ENCODE results near the gene LRCH4. TPM values are rescaled to one million over a fixed set of nuclear protein-coding genes. Genes with fewer than 3 reads are reported as not detected.
A peak's percentile ranks its signal among the peaks of the same experiment; 100 is the strongest.

Gene LRCH4
- total and polyA plus RNA-seq, 2 of the 8 experiments (the other 6 are each of a cell fraction or from before 2014, with no cell fraction given): 15.5 to 36.6 TPM

- Histone ChIP-seq H2BK12ac (ENCODE audit: low read depth, low read length) (no peak overlapping the region), H4K8ac (ENCODE audit: extremely low read depth, insufficient read depth, low read length) (no peak overlapping the region), H3K9ac (replicated peaks in 1 of 4; ENCODE audit: extremely low read depth in 1 of 4, low read depth in 3 of 4, low read length in 3 of 4) (no peak overlapping the region), H3K14ac (ENCODE audit: insufficient read length) (no peak overlapping the region), H3K27ac (ENCODE audit: low read depth, low read length) (no peak overlapping the region), H2BK5ac (ENCODE audit: low read depth, low read length) (0 out of 2 replicates have a peak overlapping the region, but pooled peaks have one; percentile 44), H3K79me2 (ENCODE audit: control insufficient read depth in 1 of 2, insufficient read depth in 2 of 2, low read length in 2 of 2) (no peaks in the 10 kb centered on the region), H3K4me2 (ENCODE audit: insufficient read depth in 1 of 2, low read depth in 2 of 2, low read length in 2 of 2) (peak overlapping the region in 1 of 2 experiments; percentile 20; a peak in 1 of 4 replicates), H2BK120ac (replicated peaks; ENCODE audit: low read depth, low read length) (no peak overlapping the region), H3K36me3 (ENCODE audit: control insufficient read depth in 2 of 4, insufficient read depth in 4 of 4, low read length in 3 of 4) (no peaks in the 10 kb centered on the region), H3K56ac (replicated peaks; ENCODE audit: insufficient read length, low read depth, low read length) (no peak overlapping the region), H4K20me1 (replicated peaks in 1 of 2; ENCODE audit: control insufficient read depth in 1 of 2, insufficient read depth in 2 of 2, low read length in 2 of 2) (peaks cover 0 to 3% of the 10 kb centered on the region in 2 experiments), H2BK20ac (ENCODE audit: low read length) (no peak overlapping the region), H3K4me1 (replicated peaks in 1 of 4; ENCODE audit: control insufficient read depth in 3 of 4, insufficient read depth in 4 of 4, low read length in 3 of 4) (peaks cover 0 to 43% (median 28%) of the 10 kb centered on the region in 4 experiments; a peak in 6 of 7 replicates), H3K23ac (ENCODE audit: insufficient read length) (no peak overlapping the region), H3K4me3 (ENCODE audit: extremely low read depth in 1 of 4, insufficient read depth in 2 of 4, low read depth in 3 of 4, low read length in 4 of 4) (no peak overlapping the region), H2AFZ (ENCODE audit: low read length) (no peak overlapping the region), H3K79me1 (ENCODE audit: low read depth, low read length) (peaks cover 2% of the 10 kb centered on the region; the same call in 1 of the 2 replicates), H3K9me3 (ENCODE audit: insufficient read depth in 2 of 2, low read depth in 1 of 2, low read length in 1 of 2) (no peaks in the 10 kb centered on the region), H4K91ac (replicated peaks; ENCODE audit: insufficient read length, low read length) (no peak overlapping the region), H4K5ac (ENCODE audit: insufficient read length, low read depth, low read length) (no peak overlapping the region), H3K18ac (ENCODE audit: extremely low read depth, low read length) (no peak overlapping the region), H3K23me2 (ENCODE audit: low read depth, low read length) (peaks cover 8% of the 10 kb centered on the region; the same call in 1 of the 2 replicates), H2BK15ac (ENCODE audit: low read length) (peak overlapping the region; percentile 46; the same call in 1 of the 2 replicates), H2AK5ac (ENCODE audit: low read depth, low read length) (0 out of 2 replicates have a peak overlapping the region, but pooled peaks have one; percentile 82), H3K27me3 (replicated peaks in 1 of 4; ENCODE audit: control insufficient read depth in 3 of 4, extremely low read depth in 1 of 4, insufficient read depth in 3 of 4, low read length in 3 of 4) (peaks cover 0 to 4% (median under 1%) of the 10 kb centered on the region in 4 experiments; a peak in 1 of 7 replicates), H3K4ac (replicated peaks; ENCODE audit: insufficient read length, low read depth, low read length) (no peak overlapping the region)
- 65% methylated on average over 3 of the region's 3 CpGs; no CpG with 5 or more reads in 1 of the 2 experiments for WGBS, 2 experiments (ENCODE audit: extremely low coverage in 1 of 2, insufficient coverage in 1 of 2, insufficient read length in 1 of 2, insufficient replicate concordance in 2 of 2, low coverage in 1 of 2, low lambda C conversion rate in 2 of 2, missing lambda C conversion rate in 1 of 2)
- CTCF ChIA-PET (ENCODE audit: partially characterized antibody): interaction anchor here (0.9 to 12.7 kb wide), 6 partner anchors 8 to 106 kb away, joined by 3 to 341 read pairs (median 4); partner anchors contain the start of genes AGFG2, FBXO24 and LRCH4
- FAIRE-seq: no peak
- no peak for DNase-seq (ENCODE audit: low read depth in 1 of 2, low spot score in 2 of 2)
- POLR2A ChIA-PET (ENCODE audit: partially characterized antibody): interaction anchor here (0.8 to 2.3 kb wide), 5 partner anchors 9 to 88 kb away, joined by 3 to 14 read pairs (median 6); no protein-coding TSS in a partner anchor
- TF ChIP-seq RFX5 (IDR thresholded peaks at IDR 0.05; ENCODE audit: borderline replicate concordance, low read depth, low read length) (no peak), TEAD4 (IDR thresholded peaks at IDR 0.05; ENCODE audit: low read depth, low read length) (no peak), SAP30 (IDR thresholded peaks at IDR 0.05; ENCODE audit: insufficient read depth, insufficient replicate concordance, low read length) (no peak)
These were observed 18.2 kb downstream of the LRCH4 start for GRCh38 chr7:100567751-100568175.

Measured in H1 (cell line).